ENCODE data around the gene WDR59. TPM values are rescaled to one million over a fixed set of nuclear protein-coding genes. Genes with fewer than 3 reads are reported as not detected.

The WDR59 gene
- polyA plus RNA-seq, 1 donor (not counting 4 experiments of a cell fraction or from before 2014, with no cell fraction given) = 59.7 TPM

DNA sequence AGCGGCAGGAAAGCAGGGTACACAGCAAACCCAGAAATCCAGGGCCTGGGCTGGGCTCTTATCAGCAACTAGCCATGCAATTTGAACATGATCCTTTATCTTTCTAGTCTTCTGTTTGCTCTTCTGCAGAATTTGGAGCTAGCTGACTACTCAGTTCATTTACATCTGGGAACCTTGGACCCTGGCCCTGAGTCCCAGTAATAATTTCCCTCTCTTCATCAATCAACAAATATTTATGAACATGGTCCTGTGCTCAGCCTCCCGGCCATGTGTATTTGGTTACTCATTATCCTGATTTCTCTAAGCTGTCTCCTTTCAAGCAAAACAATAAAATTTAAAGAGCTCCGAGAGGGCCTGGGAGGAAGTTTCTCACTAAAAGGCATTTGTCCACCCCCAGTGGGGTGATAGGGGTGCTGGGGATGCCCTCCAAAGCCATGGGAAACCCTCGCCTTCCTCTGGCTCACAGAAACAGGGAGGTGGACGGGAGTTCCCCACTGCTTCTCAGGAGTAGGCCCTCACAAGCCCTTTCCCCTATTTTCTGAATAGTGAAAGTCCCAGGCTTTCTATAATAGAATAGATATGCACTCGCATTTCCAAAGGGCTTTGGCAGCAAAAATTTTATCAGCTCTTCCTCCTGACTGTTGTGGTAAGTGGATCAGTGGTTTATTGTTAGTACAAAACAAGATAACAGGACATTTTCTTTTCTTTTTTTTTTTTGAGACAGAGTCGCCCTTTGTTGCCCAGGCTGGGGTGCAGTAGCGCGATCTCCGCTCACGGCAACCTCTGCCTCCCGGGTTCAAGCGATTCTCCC, 6.9 kb upstream of the WDR59 start:
- Histone ChIP-seq H3K4me3 (ENCODE audit: control insufficient read depth in 2 of 3, extremely low read depth in 1 of 3, insufficient read depth in 2 of 3, low read depth in 1 of 3, low read length in 3 of 3) (no peak overlapping the region), H3K9ac (ENCODE audit: control insufficient read depth, extremely low read depth, insufficient read depth, low read length) (no peak overlapping the region), H3K9me1 (ENCODE audit: control insufficient read depth, extremely low read depth, insufficient read depth, low read length) (no peaks in the 10 kb centered on the region), H3K27me3 (ENCODE audit: control insufficient read depth, extremely low read depth, insufficient read depth, low read length) (no peaks in the 10 kb centered on the region), H4K20me1 (ENCODE audit: control insufficient read depth, extremely low read depth, insufficient read depth, low read length) (no peaks in the 10 kb centered on the region), H3K27ac (ENCODE audit: control insufficient read depth, insufficient read depth, low read length) (no peak overlapping the region), H3K36me3 (ENCODE audit: control insufficient read depth in 2 of 2, extremely low read depth in 1 of 2, insufficient read depth in 2 of 2, low read length in 2 of 2) (no peaks in the 10 kb centered on the region), H3K4me1 (ENCODE audit: control insufficient read depth, extremely low read depth, insufficient read depth, low read length) (no peaks in the 10 kb centered on the region), H2AFZ (ENCODE audit: control insufficient read depth, low read length) (no peak overlapping the region), H3K79me2 (ENCODE audit: control insufficient read depth, insufficient read depth, low read length) (no peaks in the 10 kb centered on the region), H3K9me3 (ENCODE audit: control insufficient read depth, low read depth, low read length) (no peaks in the 10 kb centered on the region), H3K4me2 (ENCODE audit: control insufficient read depth, extremely low read depth, insufficient read depth, low read depth, low read length) (no peak overlapping the region)
- no peak for TF ChIP-seq CTCF (optimal IDR thresholded peaks at IDR 0.05 in 1 of 3, IDR thresholded peaks at IDR 0.05 in 1 of 3, conservative IDR thresholded peaks at IDR 0.05 in 1 of 3; ENCODE audit: extremely low read depth in 1 of 3, insufficient read depth in 2 of 3, low read length in 3 of 3)
- TF ChIP-seq EZH2 (IDR thresholded peaks at IDR 0.05; ENCODE audit: low read length) = no peak
- FAIRE-seq (no peak), DNase-seq (ENCODE audit: low read depth, low spot score) (no peak)
- dilution Hi-C loops (cut with MboI; ENCODE audit: extremely low pct_ligation_motif_present, low sequenced_read_pairs) = no loop called here

DNA sequence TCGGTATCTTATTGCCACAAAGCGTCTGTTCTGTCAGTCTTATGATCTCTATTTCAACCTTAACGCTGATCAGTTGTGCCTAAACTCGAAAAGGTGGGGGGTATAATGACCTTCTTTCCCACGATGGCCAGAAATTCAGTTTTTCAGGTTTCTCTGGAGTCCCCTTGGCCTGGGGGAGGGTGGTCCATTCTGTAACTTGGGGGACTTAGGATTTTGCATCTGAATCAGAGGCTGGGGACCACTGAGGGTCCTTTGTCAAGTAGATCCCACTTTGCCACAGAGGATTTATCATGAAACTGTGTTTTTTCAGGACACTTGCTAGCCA, 6.3 kb upstream of the WDR59 start:
- no peak overlapping the region for H2AFZ ChIP-seq (ENCODE audit: control insufficient read depth, low read length)
- no peak for TF ChIP-seq EZH2 (IDR thresholded peaks at IDR 0.05; ENCODE audit: low read length)
- H3K79me2 ChIP-seq (ENCODE audit: control insufficient read depth, insufficient read depth, low read length) = no peaks in the 10 kb centered on the region
- H3K36me3 ChIP-seq (ENCODE audit: control insufficient read depth in 2 of 2, extremely low read depth in 1 of 2, insufficient read depth in 2 of 2, low read length in 2 of 2) = no peaks in the 10 kb centered on the region
- no peak overlapping the region for H3K27ac ChIP-seq (ENCODE audit: control insufficient read depth, insufficient read depth, low read length)
- H3K27me3 ChIP-seq (ENCODE audit: control insufficient read depth, extremely low read depth, insufficient read depth, low read length) = no peaks in the 10 kb centered on the region
- no peaks in the 10 kb centered on the region for H3K9me1 ChIP-seq (ENCODE audit: control insufficient read depth, extremely low read depth, insufficient read depth, low read length)
- H3K9me3 ChIP-seq (ENCODE audit: control insufficient read depth, low read depth, low read length) = no peaks in the 10 kb centered on the region
- dilution Hi-C loops (cut with MboI; ENCODE audit: extremely low pct_ligation_motif_present, low sequenced_read_pairs) = no loop called here
- DNase-seq (ENCODE audit: low read depth, low spot score) (no peak), FAIRE-seq (no peak)
- H3K4me2 ChIP-seq (ENCODE audit: control insufficient read depth, extremely low read depth, insufficient read depth, low read depth, low read length) = no peak overlapping the region
- no peak overlapping the region for H3K9ac ChIP-seq (ENCODE audit: control insufficient read depth, extremely low read depth, insufficient read depth, low read length)
- H4K20me1 ChIP-seq (ENCODE audit: control insufficient read depth, extremely low read depth, insufficient read depth, low read length) = no peaks in the 10 kb centered on the region
- H3K4me3 ChIP-seq (ENCODE audit: control insufficient read depth in 2 of 3, extremely low read depth in 1 of 3, insufficient read depth in 2 of 3, low read depth in 1 of 3, low read length in 3 of 3) = no peak overlapping the region
- H3K4me1 ChIP-seq (ENCODE audit: control insufficient read depth, extremely low read depth, insufficient read depth, low read length) = no peaks in the 10 kb centered on the region

- no peaks in the 10 kb centered on the region for H3K4me1 ChIP-seq (ENCODE audit: control insufficient read depth, extremely low read depth, insufficient read depth, low read length)
- no peak for FAIRE-seq
Measured at GRCh38 chr16:74990832-74991231, 5.9 kb upstream of the WDR59 start.

More at GRCh38 chr16:74990832-74991231, 5.9 kb upstream of the WDR59 start:
- TF ChIP-seq EZH2 (IDR thresholded peaks at IDR 0.05; ENCODE audit: low read length) = no peak
- no peak for TF ChIP-seq CTCF (optimal IDR thresholded peaks at IDR 0.05 in 1 of 3, IDR thresholded peaks at IDR 0.05 in 1 of 3, conservative IDR thresholded peaks at IDR 0.05 in 1 of 3; ENCODE audit: extremely low read depth in 1 of 3, insufficient read depth in 2 of 3, low read length in 3 of 3)
- Histone ChIP-seq H3K9me1 (ENCODE audit: control insufficient read depth, extremely low read depth, insufficient read depth, low read length) (no peaks in the 10 kb centered on the region), H3K4me3 (ENCODE audit: control insufficient read depth in 2 of 3, extremely low read depth in 1 of 3, insufficient read depth in 2 of 3, low read depth in 1 of 3, low read length in 3 of 3) (no peak overlapping the region), H3K27me3 (ENCODE audit: control insufficient read depth, extremely low read depth, insufficient read depth, low read length) (no peaks in the 10 kb centered on the region), H3K36me3 (ENCODE audit: control insufficient read depth in 2 of 2, extremely low read depth in 1 of 2, insufficient read depth in 2 of 2, low read length in 2 of 2) (no peaks in the 10 kb centered on the region), H4K20me1 (ENCODE audit: control insufficient read depth, extremely low read depth, insufficient read depth, low read length) (no peaks in the 10 kb centered on the region), H3K9me3 (ENCODE audit: control insufficient read depth, low read depth, low read length) (no peaks in the 10 kb centered on the region), H2AFZ (ENCODE audit: control insufficient read depth, low read length) (no peak overlapping the region), H3K27ac (ENCODE audit: control insufficient read depth, insufficient read depth, low read length) (no peak overlapping the region), H3K79me2 (ENCODE audit: control insufficient read depth, insufficient read depth, low read length) (no peaks in the 10 kb centered on the region), H3K4me2 (ENCODE audit: control insufficient read depth, extremely low read depth, insufficient read depth, low read depth, low read length) (no peak overlapping the region), H3K9ac (ENCODE audit: control insufficient read depth, extremely low read depth, insufficient read depth, low read length) (no peak overlapping the region)
- dilution Hi-C loops (cut with MboI; ENCODE audit: extremely low pct_ligation_motif_present, low sequenced_read_pairs) = no loop called here
- no peak for DNase-seq (ENCODE audit: low read depth, low spot score)

Measured in keratinocyte (primary cell).